ENCODE data around the gene NODAL.

GRCh38 chr10:70391654-70392053 lies 49.8 kb downstream of the NODAL start:
- TF ChIP-seq, protein P1, sequence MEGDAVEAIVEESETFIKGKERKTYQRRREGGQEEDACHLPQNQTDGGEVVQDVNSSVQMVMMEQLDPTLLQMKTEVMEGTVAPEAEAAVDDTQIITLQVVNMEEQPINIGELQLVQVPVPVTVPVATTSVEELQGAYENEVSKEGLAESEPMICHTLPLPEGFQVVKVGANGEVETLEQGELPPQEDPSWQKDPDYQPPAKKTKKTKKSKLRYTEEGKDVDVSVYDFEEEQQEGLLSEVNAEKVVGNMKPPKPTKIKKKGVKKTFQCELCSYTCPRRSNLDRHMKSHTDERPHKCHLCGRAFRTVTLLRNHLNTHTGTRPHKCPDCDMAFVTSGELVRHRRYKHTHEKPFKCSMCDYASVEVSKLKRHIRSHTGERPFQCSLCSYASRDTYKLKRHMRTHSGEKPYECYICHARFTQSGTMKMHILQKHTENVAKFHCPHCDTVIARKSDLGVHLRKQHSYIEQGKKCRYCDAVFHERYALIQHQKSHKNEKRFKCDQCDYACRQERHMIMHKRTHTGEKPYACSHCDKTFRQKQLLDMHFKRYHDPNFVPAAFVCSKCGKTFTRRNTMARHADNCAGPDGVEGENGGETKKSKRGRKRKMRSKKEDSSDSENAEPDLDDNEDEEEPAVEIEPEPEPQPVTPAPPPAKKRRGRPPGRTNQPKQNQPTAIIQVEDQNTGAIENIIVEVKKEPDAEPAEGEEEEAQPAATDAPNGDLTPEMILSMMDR (conservative IDR thresholded peaks at IDR 0.05; ENCODE audit: low read depth, low read length) = no peak
- TF ChIP-seq EZH2 (IDR thresholded peaks at IDR 0.05; ENCODE audit: borderline replicate concordance, low read depth, low read length, poor library complexity, severe bottlenecking) = no peak

Data from A673 (cell line).